ENCODE measurements around the gene HYAL1.
A peak's percentile ranks its signal among the peaks of the same experiment; 100 is the strongest.
"Not testable (repeated sequence)": the region's sequence is repeated elsewhere in the genome, so short reads cannot be mapped to it uniquely, and the experiment has no call there.

The HYAL1 gene

GRCh38 chr3:50293079-50293801 is 10.1 kb downstream of the HYAL1 start:
- no peak for DNase-seq

- DNase-seq: peak; percentile 98
Observed at GRCh38 chr3:50292159-50293078, 11.0 kb downstream of the HYAL1 start, which contains the start of gene IFRD2. Gene IFRD2, minus strand, starts transcription at chr3:50292429. Its CDS starts 155 bp downstream, at chr3:50292274.

- DNase-seq: no peak
Observed at GRCh38 chr3:50290161-50290641, 13.2 kb downstream of the HYAL1 start.

GRCh38 chr3:50289130-50289529 is 14.2 kb downstream of the HYAL1 start:
- DNase-seq: no peak

- DNase-seq: no peak
Observed at GRCh38 chr3:50288387-50289007, 14.9 kb downstream of the HYAL1 start.

- no peak for DNase-seq
Observed at GRCh38 chr3:50287262-50287661, 16.1 kb downstream of the HYAL1 start.

GRCh38 chr3:50286322-50287227 is 16.8 kb downstream of the HYAL1 start:
- DNase-seq: no peak

- DNase-seq: not testable (repeated sequence)
Observed at GRCh38 chr3:50284121-50284520, 19.3 kb downstream of the HYAL1 start.

- no peak for DNase-seq
Observed at GRCh38 chr3:50279255-50280016, 23.9 kb downstream of the HYAL1 start.

GRCh38 chr3:50278880-50279224 is 24.5 kb downstream of the HYAL1 start, which contains the start of gene LSMEM2:
Gene LSMEM2, plus strand, starts transcription at chr3:50279087. Its CDS starts 27 bp downstream, at chr3:50279114.
- DNase-seq: no peak

GRCh38 chr3:50278123-50278879 is 25.1 kb downstream of the HYAL1 start:
- no peak for DNase-seq

GRCh38 chr3:50276762-50277101 is 26.6 kb downstream of the HYAL1 start:
- DNase-seq: no peak

- no peak for DNase-seq
Observed at GRCh38 chr3:50275996-50276761, 27.2 kb downstream of the HYAL1 start.

- no peak for DNase-seq
Observed at GRCh38 chr3:50275141-50275995, 28.0 kb downstream of the HYAL1 start.

GRCh38 chr3:50274371-50275104 is 28.8 kb downstream of the HYAL1 start:
- peak; percentile 53 for DNase-seq

- DNase-seq: no peak
Observed at GRCh38 chr3:50273689-50274065, 29.7 kb downstream of the HYAL1 start.

GRCh38 chr3:50272911-50273688 is 30.3 kb downstream of the HYAL1 start:
- peak; percentile 68 for DNase-seq

Data from fibroblast of skin of back (primary cell).